Dedifferentiated amniotic fluid mesenchymal stem cell (primary cell): ENCODE results near the gene NIPA2.

ENCODE experiments used
- DNase-seq: peaks from one replicate; pipeline ENCODE4 v3.0.0-alpha.2; 2016; ENCODE audit errors: extremely low spot score

The NIPA2 gene

DNA sequence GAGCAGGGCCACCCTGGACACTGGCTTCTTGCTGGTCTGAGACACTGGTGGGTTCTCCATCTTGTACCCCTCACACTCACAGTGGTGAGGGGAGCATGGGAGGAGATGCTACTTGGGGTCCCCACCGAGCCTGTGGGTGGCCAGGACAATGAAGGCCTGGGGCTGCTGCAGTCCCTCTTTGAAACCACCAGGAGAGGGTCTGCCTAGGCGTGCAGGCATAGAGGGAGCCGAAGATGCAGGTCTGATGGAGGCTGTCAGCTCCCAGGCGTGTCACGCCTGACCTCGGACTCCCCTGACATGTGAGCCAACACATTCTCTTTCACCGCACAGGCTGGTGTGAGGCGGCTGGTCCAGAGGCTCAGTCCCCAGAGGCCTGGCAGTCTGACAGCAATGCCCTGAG, 39.1 kb downstream of the NIPA2 start:
- DNase-seq = no peak

GRCh38 chr15:22878103-22878502, 39.6 kb downstream of the NIPA2 start:
- DNase-seq = no peak

DNA sequence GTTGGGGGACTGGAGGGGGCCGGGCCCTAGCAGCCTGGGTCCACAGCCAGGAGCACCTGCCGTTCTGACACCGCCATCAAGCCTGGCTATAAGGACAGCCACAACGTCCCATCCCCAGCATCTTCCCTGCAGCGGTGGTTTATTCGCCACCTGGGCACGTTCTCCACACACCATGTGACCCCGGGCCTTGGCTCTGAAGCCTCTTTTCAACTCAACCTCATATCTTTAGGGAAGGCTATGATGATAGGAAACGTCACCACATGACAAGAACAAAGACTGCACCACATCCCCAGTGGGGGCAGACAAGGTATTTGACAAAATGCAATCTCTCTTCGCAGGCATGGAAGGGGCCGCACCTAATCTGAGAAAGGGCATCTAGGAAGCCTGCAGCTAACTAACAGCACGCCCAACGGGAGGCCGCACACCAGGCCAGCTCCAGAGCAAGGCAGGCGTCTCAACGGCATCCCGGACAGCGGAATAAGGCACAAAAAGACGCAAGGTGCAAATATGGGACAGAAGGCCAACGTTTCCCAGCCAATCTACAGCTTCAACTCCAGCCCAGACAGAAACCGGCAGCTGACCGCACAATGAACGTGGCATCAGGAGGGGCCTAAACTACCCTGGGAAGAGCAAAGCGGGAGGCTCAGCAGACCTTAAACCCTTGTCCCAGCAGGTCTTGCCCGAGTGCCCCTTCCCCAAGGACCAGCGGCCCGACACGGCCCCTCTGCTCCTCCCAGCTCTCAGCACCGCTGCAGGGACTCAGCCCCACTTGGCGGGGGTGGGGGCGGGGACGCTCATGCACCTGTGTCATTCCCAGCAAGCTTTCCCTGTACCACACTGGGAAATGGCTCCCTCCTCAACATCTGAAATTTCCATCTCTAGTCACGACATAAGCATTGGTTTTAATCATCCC, 41.9 kb downstream of the NIPA2 start:
- no peak for DNase-seq

DNA sequence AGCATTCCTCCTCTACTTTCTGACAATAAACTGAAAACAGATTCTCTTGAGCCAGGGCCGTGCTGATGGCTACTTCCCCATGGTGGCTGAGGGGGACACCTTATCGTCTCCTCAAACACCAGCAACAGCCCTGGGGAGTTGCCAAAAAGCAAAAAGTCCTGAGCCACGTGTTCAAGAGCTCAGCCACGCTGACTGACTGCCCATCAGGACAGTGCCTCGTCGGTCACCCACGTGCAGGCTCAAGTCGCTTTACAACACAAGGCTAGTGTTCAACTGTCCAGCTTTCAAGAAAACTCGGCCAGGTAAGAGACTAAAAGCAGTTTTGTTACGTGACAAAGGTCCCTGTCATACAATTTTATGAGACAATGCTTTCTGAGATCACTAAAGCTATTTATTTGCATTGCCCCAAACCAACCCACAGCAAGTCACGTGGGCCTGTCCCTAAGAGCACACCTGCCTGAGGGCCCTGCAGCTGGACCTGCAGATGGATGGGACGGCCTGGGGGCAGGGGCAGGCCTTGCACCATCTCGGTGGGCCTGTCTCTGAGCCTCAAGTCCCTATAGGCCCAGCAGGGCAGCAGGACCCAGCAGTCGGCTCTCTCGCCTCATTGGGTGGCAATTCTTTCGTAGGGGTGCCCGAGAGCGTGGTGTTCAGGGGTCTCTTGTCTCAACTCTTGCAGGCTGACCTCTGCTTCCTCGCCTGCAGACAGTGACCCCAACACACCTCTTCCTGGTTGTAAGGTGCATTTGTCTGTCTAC, 42.7 kb downstream of the NIPA2 start:
- no peak for DNase-seq

GRCh38 chr15:22881739-22882440, 43.4 kb downstream of the NIPA2 start:
- no peak for DNase-seq

DNA sequence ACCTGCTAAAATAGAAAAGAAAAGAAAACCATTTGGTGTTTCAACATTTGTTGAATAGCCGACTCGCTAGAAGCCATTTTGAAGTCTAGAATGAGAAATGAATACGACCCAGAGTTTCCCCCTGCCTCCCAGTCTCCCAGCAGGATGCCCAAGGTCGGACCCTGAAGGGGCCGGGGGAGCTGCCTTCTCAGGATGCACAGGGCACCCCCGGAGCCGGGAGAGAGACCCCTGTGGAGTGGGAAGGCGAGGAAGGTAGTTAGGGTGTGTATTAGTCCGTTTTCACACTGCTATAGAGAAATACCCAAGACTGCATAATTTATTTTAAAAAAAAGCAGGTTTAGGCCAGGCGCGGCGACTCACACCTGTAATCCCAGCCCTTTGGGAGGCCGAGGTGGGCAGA, 44.7 kb downstream of the NIPA2 start:
- DNase-seq = no peak

- DNase-seq = no peak
These were observed 45.9 kb downstream of the NIPA2 start for GRCh38 chr15:22884344-22884743.

DNA sequence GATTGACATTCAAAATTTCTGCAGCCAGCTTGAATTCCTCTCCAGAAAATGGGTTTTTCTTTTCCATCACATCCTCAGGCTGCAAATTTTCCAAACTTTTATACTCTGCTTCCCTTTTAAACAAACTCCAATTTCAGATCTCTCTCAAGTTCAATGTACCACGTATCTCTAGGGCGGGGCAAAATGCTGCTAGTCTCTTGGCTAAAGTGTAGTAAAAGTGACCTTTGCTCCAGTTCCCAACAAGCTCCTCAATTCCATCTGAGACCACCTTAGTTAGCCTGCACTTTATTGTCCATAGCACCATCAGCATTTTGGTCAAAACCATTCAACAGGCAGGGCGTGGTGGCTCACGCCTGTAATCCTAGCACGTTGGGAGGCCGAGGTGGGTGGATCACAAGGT, 46.7 kb downstream of the NIPA2 start:
- DNase-seq = no peak

DNA sequence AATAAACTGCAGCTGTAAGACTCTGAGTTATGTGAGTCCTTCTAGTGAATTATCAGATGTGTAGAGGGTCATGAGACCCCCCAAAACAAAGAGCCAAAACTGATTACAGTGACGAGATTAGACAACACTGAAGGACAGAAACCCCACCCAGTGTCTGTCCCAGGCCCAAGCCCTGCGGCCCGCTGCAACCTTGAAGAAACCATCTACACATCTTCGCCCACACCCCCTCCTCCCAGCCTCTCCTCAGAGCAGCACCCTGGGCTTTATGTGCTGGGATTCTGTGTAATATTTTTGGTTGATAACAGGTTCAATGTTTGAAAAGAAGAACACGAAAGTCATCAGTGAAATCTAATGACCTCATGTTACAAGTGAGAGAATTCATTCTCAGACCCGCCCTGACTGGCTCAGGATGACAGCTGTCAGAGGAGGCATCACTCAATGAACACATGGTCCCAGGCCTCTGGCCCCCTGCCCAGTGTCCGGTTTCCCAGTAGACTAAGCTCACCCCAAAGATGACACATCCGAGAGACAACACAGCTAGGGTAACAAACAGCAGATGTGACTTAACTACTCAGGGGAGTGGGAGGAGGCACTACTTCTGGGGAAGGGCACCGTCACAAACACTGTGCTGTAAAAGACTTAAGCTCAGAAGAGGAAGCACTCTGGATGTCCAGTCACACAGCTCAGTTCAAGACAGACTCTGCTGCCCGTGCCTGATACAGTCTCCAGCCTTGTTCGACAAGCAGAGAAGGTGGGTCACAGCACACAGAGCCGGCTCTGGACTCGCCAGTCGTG, 48.9 kb downstream of the NIPA2 start:
- DNase-seq = peak; percentile 21

DNA sequence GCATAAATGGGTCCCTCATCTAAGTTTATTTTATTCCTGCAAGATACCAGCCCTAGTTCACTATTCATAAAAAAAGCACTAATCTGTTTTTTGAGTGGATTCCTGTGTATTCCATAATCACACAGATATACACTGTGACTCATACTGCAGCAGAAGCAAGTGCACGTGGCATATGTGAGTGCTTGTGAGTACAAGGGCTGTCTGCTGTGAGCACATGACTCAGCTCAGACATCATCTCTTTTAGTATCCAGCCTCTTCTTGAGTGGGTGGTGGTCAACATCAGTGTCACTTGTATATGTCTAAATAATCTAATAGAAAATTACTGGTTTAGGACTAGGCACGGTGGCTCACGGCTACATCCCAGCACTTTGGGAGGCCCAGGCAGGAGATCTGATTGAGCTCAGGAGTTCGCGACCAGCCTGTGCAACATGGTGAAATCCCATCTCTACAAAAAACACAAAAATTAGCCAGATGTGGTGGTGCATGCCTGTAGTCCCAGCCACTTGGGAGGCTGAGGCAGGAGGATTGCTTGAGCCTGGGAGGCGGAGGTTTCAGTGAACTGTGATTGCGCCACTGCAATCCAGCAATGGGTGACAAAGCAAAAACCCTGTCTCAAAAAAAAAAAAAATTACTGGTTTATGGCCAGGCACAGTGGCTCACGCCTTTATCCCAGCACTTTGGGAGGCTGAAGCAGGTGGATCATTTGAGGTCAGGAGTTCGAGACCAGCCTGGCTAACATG, 49.8 kb downstream of the NIPA2 start:
- peak; percentile 86 for DNase-seq

DNA sequence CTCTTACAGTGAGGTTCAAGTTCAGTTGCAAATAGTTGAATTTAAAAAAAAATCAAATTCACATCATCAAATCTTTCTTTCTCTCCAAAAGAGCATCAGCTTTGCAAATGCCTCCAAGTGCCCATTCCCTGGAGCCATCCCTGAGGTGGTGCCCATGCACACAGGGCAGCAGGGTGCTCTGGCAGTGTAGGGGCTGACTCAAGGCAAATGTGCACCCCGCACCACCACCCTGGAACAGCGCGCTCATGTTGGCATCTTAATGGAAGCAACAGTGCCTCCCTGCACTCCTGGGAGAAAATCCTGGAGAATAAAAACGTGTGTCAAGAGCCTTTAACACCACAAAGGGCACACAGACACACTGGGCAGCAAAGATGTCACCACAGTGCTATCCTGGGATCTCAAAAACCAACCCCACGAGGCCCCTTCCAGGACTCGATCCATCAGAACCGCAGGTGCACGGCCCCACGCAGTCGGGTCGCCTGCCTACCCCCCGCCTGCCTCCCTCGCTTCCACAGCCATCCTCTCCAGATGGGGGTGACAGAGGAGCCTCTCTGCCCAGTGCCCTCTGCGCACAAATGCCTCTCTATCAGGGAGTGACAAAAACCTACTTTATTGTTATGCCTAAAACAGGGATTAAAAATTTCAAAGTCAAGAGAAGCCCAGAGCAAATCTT, 50.8 kb downstream of the NIPA2 start:
- DNase-seq = no peak

- DNase-seq = no peak
These were observed 51.8 kb downstream of the NIPA2 start for GRCh38 chr15:22890296-22890695.

DNA sequence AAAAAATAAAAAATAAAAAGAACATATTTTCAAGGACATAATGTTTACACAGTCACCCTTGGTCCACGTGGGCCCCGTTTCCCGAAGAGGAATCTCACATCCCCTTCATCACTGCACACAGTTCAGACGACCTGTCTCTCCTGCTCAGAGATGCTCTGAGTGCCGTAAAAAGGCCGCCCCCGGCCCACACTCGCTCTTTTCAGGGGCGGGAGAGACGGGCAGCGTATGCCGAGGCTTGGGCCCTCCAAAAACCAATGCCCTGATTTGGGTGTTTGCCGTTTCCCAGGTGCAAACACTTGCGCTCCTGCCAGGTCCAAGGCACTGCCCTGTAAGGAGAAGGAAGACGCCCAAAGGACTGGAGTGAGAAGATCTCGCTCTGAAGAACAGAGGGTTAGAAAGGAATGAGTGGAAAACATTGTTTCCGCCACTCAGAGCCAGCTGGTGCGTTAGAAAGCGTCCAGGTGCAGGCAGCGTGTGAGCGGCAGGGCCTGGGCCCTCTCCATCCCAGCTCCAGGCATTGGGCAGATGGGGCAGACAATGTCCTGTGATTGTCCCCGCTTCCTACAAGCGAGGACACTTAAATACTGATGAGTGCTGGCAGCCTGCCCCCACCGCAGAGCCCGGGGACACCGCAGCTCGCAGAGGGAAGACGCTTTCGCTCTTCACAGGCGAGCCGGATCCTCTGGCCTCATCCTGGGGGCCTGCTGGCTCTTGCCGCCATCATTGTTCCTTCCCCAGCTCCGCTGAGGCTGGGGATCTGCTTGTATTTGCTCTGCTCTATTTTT, 53.2 kb downstream of the NIPA2 start:
- DNase-seq = no peak

DNA sequence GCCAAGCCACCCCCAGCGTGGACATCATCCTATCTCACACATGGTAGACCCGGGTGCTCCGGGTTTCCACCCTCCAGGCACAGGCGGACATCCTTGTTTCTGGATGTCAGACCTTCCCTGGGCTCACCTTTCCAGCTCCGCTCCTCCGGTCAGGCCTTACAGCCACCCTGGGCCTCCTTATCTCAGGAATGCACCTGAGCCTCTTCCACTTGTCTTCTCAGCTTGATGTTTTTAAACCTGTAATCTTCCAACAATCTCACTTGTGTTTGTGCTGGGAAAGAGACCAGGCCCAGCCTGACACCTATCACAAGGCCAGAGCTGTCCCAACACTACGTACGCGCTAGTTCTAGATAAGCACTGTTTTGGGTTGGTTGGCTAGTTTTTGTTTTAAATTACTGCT, 53.9 kb downstream of the NIPA2 start:
- no peak for DNase-seq

GRCh38 chr15:22893081-22893480, 54.6 kb downstream of the NIPA2 start:
- DNase-seq = no peak

GRCh38 chr15:22893881-22894280, 55.4 kb downstream of the NIPA2 start:
- no peak for DNase-seq

DNA sequence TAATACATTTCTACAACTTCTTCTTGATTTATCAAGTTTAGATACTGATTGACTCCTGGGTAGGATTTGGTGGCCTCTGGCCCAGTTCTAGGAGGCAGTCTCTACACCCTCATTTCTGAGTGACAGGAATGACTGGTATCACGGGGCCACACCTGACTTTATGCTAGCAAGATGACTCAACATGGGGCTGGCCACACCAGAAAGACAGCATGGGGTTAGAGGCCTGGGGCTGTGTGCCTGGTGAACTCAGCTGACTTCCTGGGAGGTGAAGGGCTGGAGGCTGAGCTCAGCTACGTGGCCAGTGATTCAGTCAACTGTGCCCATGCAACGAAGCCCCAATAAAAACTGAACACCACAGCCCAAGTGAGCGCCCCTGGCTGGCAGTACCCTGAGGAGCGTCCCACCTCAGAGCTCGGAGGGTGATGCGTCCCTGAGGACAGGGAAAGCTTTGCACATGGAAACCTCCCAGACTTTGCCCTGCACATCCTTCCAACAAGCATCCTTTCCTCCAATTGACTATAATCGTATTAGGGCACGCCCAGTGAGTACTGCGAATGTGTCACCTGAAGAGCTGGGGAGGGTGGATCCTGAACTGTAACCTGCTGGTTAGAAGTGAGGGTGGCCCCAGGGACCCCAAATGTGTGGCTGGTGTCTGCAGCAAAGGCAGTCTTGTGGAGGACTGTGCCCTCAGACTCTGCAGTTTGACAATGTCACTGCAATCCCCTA, 57.2 kb downstream of the NIPA2 start:
- no peak for DNase-seq

GRCh38 chr15:22902046-22902445, 63.6 kb downstream of the NIPA2 start:
- no peak for DNase-seq

DNA sequence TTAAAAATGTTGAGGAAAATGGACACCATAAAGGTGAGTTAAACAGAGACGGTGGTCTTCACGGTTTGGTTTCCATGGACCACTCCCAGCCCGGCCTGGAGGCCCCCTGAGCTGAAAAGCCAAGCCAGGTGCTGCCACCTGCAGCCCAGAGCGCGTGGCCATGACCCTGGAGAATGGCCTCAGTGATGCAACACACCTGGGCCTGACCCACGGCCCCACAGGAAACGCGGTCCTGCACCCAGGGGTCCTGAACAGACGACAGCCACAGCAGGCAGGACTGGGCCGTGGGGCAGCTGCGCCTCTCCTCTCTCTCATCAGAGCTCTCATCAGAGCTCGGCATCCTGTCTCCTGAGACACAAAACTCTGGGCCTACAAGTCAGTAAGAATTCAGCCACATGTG, 64.1 kb downstream of the NIPA2 start:
- DNase-seq = no peak
